Activated effector memory CD4-positive, alpha-beta T cell treated with Interleukin-2 at 50 U/mL for 16 hours (primary cell): ENCODE results near the gene ACOT7.
"Not testable (repeated sequence)": the region's sequence is repeated elsewhere in the genome, so short reads cannot be mapped to it uniquely, and the experiment has no call there.

Experiments used
- DNase-seq: peaks from one replicate; pipeline ENCODE4 v3.0.0-alpha.2; 2020

The ACOT7 gene

GRCh38 chr1:6307682-6308081 lies 85.9 kb downstream of the ACOT7 start:
- DNase-seq: not testable (repeated sequence)

GRCh38 chr1:6307099-6307498 lies 86.5 kb downstream of the ACOT7 start:
- no peak for DNase-seq

DNA sequence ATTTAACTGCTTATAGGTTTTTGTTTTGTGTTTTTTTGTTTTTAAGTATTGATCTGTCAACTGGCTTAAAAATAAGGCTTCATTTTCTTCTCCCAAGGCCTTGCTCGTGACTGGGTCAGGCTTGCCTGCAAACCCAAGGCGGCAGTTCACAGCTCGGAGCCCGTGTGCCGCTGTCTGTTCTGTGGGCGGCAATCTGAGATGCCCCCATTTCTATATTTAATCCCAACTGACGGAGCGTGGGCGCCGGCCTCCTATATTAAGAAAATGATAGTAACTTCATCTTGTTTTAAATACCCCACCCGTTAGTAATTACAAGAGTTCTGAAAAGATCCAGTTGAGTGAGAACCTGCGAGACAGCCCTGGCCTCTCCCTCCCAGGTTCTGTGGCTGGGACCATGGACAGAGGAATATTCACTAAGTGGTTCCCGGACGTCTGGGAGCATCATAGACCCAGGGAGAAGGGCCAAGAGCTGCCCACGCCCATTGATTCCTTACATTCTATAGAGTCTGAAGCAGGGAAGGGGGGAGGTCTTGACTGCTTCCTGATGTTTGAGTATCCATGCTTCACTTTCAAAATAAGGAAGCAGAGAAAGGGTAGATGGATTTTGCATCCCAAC lies 90.1 kb downstream of the ACOT7 start:
- no peak for DNase-seq

- no peak for DNase-seq
Observed at GRCh38 chr1:6302568-6302967, 91.0 kb downstream of the ACOT7 start.

- DNase-seq: no peak
Observed at GRCh38 chr1:6301526-6301925, 92.0 kb downstream of the ACOT7 start.

DNA sequence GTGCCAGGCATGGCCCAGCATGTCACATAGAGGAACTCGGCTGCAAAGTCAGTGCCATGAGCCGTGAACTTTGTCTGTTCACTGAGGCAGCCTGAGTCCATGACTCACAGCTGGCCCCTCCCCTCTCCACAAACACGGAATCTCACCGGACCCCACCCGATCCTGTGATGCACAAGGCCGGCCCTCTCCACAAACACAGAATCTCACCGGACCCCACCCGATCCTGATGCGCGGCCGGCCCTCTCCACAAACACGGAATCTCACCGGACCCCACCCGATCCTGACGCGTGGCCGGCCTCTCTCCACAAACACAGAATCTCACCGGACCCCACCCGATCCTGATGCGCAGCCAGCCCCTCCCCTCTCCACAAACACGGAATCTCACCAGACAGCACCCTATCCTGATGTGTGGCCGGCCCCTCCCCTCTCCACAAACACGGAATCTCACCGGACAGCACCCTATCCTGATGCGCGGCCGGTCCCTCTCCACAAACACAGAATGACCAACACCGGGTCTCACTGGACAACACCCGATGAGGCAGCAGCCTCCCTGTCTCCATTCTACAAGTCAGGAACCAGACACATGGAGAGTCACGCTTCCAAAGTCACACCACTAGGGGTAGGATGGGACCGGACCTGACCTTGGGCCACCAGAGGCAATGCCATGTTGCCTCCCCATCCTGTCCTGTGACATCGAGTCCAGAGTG lies 93.1 kb downstream of the ACOT7 start:
- no peak for DNase-seq

- DNase-seq: no peak
Observed at GRCh38 chr1:6299557-6300165, 93.9 kb downstream of the ACOT7 start.

DNA sequence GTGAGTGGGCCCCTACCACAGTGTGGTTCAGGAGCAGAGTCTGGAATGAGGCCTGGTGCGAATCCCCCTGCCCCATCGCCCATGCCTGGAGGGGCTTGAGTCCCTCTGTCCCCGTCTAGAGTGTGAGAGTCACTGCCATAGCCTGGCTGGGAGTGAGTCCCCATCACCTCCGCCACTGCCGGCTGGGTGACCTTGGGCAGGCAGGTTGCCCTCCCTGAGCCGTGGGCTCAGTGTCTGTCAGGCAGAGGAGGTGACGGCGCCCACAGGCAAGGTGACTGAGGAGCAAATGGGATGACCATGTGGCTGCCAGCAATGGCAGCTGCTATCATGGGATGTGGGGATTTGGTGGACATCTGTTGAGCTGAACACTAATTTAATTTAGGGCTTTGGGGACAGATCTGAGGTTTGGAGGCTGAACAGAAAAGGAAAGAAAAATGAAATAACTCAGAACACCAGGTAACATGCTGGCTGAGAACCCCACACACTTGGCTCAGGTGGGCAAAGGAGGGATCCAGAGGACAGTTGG lies 94.6 kb downstream of the ACOT7 start:
- DNase-seq: no peak

GRCh38 chr1:6298530-6298929 lies 95.0 kb downstream of the ACOT7 start:
- DNase-seq: no peak

- no peak for DNase-seq
Observed at GRCh38 chr1:6295910-6296309, 97.7 kb downstream of the ACOT7 start.

GRCh38 chr1:6294890-6295556 lies 98.5 kb downstream of the ACOT7 start:
- DNase-seq: no peak

GRCh38 chr1:6294080-6294889 lies 99.3 kb downstream of the ACOT7 start:
- DNase-seq: no peak

GRCh38 chr1:6292102-6292501 lies 101.5 kb downstream of the ACOT7 start:
- DNase-seq: no peak

GRCh38 chr1:6288665-6289064 lies 104.9 kb downstream of the ACOT7 start:
- DNase-seq: no peak

DNA sequence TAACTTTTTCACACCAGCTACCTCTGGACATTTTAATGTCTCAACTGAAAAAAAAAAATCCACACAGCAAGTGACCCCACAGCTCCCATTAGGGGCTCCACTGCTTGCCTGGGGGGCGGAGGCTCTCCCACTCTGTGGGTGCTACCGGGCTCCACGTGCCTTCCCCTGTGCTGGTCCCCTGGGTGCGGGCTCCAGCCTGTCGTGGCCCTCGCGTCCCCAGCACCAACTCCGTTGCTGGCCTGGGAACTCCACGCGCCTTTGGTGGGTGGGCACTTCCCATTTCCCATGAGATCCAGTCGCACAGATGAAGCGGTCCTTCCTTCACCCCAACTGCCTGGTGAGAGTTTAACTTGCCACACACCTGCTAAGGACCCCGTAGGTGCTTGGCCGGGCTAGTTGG lies 105.5 kb downstream of the ACOT7 start:
- no peak for DNase-seq

DNA sequence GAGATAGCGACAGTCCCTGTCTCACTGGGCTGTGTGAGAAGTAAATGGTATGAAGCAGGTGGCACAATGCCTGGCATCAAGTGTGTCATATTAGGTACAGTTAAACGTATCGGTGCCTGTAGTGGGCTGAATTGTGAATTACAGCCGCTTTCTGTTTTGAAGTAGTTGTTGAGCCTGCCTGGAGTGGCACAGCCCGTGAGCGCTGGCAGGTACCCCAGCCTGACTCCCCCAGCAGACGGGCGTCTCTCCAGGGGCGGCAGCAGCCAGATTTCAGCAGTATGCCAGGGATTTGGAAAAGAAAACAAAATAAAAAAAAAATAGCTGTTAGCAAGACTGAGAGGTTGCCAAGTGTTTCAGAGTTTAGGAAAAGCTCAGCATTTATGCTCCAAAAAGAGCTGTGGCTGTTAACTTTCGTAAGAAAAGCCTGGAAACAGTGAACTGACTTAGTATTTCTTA lies 106.1 kb downstream of the ACOT7 start:
- no peak for DNase-seq

GRCh38 chr1:6287029-6287428 lies 106.5 kb downstream of the ACOT7 start:
- DNase-seq: no peak

- no peak for DNase-seq
Observed at GRCh38 chr1:6286266-6286665, 107.3 kb downstream of the ACOT7 start.

GRCh38 chr1:6285336-6285735 lies 108.2 kb downstream of the ACOT7 start:
- no peak for DNase-seq

DNA sequence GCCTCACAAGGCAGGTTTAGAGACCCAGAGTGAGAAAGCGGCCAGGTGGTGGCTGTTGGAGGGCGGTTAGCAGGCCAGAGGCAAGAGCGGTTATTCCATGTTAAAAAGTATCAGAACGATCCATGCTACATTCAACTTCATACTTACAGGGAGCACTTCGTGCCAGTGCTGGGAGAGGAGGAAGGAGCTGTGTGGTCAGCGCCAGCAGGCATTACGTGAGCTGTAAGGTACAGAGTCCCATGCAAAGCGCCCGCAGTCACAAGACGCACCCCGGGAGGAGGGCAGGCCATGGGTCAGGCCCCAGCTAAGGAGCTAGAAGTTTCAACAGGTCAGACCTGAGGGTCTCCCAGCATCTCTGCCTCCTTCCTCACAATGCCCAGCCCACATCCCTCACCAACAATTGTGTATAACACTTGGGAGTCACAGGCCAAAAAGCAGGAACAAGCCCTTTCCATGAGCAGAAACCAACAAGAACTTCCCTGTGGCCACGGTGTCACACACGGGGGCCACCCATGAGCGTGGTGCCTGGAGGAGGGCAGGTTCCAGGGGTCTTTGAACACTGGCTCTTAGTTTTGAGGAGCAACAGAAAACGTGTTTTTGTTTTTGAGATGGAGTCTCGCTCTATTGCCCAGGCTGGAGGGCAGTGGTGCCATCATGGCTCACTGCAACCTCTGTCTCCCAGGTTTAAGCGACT lies 110.8 kb downstream of the ACOT7 start:
- DNase-seq: no peak

DNA sequence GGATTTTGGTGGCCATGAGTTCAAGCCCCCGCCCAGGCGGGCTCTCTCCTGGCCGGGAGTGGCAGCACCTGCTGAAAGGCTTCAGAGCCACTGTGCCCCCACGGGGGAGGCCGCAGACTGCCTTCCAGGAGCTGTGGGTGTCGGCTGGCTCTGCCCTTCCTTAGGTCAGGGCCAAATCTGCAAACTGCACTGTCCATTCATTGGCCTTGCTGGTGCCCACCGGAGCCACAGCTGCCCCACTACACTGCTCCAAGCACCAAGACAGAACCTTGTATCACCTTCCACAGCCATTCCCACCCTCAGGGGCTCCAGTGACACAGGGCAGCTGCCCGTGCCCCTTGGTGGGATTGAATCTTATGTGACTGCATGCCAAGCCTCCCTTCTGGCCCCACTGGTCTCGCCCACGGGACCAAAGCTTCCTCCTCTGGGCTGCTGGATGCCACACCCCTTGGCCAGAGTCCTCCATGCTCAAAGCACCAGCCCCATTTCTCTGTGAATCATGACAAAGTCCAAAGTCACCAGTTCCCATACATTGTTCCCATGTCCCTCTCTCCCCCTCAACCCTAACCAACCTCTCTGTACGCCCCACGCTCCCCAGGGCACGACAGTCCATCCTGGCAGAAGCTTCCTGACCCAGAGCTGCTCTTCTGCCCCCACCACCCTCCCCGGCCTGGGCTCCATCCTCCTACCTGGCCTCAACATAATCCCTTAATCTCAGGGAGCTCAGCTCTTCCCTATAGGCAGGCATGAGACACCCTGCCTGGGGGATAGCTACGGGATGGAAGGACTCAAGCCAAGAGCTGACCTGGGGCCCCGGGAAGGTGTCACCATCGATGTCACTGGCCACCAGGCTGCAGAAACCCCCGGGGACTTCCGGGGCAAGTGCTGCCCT lies 111.8 kb downstream of the ACOT7 start:
- DNase-seq: no peak
